NK-92 (cell line): Measurements from ENCODE around the gene CASP8.
A peak's percentile ranks its signal among the peaks of the same experiment; 100 is the strongest.

ENCODE experiments used
- DNase-seq: peaks from one replicate; lab custom pipeline; 2025; ENCODE audit not compliant: unreplicated experiment; lab: John Stamatoyannopoulos, UW

The CASP8 gene

DNA sequence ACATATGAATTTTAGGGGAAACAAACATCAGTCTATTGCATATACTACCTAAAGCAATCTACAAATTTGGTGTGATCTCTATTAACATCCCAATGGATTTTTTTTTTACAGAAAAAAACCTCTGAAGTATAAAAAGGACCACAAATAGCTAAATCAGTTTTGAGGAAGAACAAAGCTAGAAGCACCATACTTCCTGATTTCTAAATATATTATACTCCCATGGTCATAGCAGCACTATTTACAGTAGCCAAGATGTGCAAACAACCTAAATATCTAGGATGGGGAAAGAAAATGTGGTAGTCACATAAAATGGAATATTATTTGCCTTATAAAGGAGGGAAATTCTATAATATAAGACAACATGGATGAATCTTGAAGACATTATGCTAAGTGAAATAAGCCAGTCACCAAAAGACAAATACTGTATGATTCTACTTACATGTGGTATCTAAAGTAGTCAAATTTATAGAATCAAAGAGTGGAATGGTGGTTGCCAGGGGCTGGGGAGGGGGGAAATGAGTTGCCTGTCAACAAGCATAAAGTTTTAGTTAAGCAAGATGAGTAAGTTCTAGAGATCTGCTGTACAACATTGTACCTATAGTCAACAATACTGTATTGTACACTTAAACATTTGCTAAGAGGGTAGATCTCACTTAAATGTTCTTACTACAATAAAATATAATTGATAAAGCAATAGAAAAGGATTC lies 17.6 kb upstream of the CASP8 start:
- DNase-seq, result no peak

DNA sequence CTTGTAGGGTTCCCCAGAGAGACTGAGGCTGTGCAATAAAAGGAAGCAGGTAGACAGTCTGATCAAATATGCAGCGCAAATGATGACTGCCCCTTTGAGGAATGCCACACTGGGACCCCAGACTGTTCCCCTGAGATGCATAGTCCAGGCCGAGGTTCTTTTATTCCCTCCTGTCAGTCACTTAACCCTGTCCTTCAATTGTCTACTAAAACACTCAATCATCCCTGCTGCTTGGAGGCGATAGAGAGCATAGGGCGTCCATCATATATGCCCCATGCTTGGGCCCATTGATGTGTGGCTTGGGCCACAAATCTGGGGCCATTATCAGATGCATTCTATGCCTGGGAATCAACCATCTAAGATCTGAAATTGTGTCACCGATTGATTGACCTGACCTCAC lies 15.5 kb upstream of the CASP8 start:
- no peak for DNase-seq

DNA sequence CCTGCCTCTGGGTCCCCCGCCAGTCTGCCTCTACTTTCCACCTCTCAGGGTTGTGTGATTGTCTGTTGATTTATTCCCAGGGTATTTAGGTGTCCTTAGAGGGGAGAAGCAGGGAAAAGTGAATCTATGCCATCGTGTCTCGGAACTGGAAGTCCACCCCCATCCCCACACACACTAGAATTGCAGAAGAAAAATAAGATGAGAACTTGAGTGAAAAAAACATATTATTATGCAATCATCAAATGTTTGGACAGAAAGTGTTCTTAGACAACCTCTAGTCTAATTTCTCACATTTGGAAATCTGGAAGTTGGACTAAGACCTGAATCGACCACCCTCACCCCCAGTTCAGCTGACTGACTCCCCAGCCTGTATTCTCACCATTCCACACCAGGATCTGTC lies 14.1 kb upstream of the CASP8 start:
- no peak for DNase-seq

DNA sequence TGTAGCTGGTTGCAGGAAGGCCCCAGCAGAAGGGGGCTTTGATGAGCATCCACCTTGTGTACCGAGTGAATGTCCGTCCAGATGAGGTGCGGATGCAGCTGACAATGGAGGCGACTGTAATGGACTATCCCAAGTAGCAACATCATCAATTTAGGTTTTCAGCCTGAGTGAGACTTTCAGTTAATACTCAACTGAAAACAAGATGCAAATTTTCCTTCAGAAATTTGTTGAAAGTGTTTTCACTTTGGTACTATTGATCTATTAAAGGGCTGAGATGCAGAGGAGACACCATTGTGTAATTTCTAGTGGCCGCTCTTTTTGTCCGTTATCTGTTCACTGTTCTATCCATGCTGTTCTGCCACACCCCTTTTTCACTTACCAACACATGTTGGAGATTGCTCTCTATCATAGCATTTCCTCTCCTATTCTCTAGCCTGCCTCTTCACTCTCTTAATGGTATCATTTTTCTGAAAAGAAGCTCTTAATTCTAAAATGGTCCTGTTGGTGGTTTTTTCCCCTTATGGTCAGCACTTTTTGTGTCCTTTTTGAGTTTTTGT lies 12.0 kb upstream of the CASP8 start:
- no peak for DNase-seq

DNA sequence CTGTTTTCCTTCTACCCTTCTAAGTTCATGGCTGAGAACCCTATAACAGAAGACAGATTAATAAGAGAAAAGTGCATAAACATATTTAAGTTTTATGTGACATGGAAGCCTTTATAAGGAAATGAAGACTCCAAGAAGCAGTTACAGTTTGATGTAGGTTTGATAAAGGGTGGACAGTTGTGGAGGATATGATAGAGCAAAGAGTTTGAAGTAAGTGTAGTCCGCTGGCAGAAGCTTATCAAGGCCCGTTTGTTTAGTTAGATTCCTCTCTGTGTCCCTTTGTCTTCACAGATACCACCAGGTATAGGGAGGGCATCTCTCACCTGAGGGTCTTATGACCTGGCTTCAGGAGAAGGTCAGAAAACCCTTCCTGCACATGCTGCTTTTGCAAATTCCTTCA lies 10.4 kb upstream of the CASP8 start:
- no peak for DNase-seq

DNA sequence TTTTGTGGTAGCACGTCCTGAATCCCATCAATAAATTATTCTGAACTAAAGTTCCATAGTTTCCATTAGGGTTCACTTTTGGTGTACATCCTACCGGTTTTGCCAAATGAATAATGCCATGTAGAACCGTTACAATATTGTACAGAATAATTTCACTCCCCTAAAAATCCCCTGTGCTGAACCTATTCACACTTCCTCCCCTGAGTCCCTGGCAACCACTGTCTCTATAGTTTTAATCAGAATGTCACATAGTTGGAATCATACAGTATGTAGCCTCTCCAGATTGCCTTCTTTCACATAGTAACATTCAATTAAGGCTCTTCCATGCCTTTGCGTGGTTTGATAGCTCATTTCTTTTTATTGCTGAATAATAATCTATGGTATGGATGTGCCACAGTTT lies 9.6 kb upstream of the CASP8 start:
- no peak for DNase-seq

DNA sequence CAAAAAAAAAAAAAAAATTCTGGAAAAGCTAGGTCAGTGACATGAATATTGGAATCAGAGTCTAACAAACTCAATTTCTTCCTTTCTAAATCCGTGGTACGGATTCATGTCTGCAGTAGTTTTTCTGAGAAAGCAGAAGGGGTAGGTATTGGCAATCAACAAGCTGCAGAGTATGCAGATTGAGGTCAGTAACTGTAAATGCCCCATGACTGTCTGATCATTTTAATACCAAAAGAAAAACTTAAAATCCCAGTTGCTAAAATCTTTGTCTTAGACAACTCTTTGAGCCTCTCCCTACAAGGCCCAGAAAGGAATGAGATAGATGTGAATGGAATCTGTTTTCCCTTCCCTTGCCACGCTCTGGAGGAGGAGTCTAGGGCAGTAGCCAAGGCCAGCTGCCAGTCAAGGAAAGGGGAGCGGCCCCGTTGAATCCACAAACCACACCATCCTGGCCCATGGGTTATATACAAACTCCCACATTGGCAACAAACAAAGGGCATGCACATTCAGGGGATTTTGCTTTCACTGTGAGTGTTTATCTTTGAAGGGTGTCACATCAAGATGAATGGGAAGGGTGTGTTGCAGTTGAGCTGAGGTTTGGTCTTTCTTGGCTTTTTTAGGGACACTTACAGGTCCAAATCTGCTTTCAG lies 6.1 kb upstream of the CASP8 start:
- DNase-seq, result no peak

DNA sequence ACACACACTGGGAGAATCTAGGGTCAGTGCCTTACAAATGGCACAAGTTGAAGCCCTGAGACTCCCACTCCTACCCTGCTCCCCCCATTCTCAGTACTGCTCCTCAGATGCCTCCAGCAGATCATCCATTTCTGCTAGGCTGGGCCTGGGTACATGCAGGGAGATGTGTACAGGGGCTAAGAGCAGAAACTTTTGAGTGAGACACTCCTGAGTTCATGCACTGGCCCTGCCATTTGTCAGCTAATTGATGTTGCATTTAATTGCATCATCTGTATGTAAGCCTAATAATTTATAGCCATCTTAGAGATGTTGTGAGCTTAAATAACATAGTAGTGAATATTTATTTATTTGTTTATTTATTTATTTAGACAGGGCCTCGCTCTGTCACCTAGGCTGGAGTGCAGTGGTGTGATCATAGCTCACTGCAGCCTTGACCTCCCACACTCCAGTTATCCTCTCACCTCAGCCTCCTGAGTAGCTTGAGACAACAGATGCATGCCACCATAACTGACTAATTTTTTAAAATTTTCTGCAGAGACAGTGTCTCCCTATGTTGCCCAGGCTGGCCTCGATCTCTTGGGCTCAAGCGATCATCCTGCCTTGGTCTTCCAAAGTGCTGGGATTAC lies 4.8 kb upstream of the CASP8 start:
- DNase-seq, result no peak

DNA sequence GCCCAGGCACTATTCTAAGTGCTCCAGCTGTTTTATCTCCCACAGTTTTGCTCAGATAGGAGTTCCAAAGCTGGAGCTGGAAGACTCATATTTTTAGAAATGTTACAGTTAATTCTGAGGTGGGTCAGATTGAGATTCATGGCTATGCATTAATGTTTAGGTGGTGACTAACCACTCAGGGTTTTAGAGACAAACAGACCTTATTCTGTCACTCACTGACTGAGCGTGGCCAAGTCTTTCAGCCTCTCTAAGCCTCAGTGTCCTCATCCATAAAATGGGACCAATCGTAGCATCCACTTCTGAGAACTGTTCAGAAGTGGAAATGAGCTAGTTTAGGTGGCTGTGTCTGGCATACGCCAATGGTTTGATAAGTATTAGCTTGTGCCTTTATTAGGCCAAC lies 4.3 kb upstream of the CASP8 start:
- no peak for DNase-seq

DNA sequence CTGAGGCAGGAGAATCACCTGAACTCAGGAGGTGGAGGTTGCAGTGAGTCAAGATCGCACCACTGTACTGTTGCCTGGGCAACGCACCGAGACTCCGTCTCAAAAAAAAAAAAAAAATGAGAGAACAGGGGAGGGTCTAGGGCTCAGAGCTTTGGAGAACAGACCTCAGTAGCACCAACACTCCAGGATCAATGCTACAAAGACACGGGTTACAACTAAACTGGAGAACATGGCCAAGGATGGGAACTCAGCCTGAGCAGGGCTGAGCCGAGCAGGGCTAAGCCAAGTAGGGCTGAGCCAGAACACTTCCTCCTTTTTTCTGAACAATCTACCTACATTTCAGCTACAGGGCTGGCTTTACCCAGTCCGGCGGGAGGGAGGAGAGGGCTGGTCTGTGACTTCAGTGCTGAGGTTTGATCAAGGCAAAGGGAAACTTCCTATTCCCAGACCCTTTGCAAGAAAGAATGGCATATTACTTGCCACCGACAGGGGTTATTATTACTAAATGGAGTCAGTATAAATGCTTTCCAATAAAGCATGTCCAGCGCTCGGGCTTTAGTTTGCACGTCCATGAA lies 2.9 kb upstream of the CASP8 start:
- no peak for DNase-seq

DNA sequence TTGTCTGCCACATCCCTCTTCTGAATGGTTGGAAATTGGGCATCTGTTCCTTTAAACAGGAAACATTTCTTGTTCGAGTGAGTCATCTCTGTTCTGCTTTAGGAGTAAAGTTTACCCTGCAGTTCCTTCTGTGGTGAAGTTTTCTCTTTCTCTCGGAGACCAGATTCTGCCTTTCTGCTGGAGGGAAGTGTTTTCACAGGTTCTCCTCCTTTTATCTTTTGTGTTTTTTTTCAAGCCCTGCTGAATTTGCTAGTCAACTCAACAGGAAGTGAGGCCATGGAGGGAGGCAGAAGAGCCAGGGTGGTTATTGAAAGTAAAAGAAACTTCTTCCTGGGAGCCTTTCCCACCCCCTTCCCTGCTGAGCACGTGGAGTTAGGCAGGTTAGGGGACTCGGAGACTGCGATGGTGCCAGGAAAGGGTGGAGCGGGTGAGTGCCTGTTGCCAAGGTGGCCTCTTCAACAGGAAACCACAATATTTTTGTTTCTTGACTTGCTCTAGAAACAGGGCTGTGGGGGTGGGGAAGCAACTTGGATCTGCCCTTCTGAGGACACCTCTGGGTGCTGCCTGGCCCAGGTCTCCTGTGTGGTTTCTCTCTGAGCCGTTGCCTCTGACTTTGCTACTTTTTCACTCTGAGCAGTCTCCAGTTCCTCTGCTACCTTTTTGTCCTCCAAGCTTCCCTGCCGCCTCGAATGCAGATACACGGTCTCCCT lies 2.2 kb upstream of the CASP8 start:
- peak; percentile 86 for DNase-seq

DNA sequence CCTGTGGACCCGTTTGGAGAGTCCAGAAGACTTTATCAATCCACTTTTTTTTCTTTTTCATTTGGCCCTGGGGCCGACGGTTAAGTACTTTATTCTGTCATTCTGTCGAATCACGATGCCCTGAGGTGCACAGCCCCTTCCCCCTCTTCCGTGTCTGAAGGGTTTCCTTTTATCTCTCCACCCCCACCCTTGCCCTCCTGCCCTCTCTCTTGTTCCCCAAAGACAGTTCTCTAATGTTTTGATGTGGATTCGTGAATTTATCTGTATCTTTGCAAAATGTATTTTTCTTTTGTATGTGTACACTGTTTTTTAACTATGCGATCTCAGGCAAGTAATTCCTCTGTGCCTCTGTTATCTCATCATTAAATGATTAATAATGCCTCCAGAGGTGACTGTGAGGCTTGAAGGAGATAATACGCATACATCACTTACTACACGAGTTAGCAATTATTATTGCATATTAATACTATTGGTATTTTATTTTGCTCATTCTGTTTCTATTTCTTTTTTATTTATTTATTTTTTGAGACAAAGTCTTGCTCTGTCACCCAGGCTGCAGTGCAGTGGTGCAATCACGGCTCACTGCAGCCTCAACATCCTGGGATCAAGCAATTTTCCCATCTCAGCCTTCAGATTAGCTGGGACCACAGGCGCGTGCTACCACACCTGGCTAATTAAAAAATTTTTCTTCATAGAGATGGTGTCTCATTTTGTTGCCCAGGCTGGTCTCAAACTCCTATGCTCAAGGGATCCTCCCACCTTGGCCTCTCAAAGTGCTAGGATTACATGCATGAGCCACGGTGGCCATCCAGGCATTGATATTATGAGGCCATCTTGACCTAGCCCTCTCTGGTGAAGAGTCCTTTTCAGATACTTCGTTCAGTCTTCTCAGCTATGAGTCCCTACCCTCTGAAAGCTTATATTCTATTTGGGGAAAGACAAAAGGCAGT lies 1.4 kb upstream of the CASP8 start:
- DNase-seq, result no peak

DNA sequence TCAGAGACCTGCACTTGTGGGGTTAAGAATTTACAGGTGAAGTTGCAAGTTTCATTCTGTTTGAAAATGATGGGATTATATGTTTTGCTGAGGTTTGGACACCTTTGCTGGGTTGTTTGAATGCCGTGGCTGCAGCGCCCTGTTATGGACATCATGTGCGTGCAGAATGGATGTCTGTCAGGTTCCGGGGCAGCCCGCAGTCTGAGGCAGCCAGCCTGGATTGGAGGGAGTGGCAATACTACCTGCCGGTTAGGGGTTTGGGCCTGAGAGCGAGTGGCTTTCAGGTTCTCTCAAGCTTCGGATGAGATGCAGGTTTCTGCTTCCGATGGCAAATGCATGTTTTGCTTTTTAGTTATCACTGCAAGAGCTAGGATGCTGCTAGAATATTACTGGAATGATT lies 1.1 kb downstream of the CASP8 start:
- DNase-seq, result no peak

DNA sequence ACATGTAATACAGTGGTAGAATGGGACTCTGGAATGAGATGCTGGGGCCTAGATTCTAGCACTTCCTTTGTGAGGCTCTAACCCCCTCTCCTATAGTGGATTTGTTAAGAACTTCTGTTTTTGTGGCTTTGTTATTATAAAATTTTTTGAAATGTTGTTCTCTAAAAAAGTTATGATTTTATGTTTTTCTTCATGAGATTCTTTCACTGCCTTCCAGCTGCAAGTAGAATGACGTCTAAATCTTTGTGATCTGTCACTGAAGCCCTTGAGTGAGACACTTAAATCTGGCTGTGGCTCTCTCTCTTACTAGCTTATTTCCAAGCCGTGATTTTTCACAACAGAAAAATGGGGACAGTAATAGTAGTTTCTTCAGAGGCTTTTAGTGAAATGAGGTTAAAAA lies 1.6 kb downstream of the CASP8 start:
- no peak for DNase-seq

DNA sequence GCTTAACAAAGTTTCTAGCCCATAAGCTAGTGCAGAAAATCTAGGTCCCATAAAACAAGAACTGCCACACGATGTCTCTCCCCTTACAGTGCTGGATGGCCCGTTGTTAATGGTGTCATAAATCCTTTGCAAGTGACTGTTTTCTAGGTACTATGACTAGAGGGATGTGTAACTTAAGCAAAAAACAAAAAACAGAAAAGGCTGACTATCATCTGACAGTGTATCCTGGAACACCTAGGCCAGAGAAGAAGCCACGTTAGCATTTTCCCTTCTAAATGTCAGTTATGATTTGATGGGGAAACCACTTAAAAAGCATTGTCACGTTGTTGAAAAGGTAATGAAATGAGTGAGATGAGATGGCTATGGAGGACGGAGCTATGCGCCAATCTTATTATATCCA lies 2.4 kb downstream of the CASP8 start:
- no peak for DNase-seq

DNA sequence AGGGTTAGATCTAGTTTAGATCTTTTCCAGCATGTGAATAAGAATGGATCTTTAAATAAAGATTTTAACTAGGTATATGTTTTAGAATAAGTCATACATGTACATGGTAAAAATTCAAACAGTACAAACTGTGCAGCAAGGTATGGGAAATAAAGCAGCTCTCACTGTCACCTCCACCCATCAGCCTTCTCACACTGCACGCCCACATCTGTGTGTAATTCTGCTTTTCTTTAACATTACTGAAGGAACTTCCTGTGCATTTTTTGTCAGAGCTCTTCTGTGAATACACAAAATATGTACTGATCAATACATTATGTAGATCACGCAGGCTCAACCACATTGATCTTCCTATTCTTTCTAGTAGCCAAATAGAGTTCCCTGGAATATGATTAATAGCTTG lies 3.4 kb downstream of the CASP8 start:
- DNase-seq, result no peak

DNA sequence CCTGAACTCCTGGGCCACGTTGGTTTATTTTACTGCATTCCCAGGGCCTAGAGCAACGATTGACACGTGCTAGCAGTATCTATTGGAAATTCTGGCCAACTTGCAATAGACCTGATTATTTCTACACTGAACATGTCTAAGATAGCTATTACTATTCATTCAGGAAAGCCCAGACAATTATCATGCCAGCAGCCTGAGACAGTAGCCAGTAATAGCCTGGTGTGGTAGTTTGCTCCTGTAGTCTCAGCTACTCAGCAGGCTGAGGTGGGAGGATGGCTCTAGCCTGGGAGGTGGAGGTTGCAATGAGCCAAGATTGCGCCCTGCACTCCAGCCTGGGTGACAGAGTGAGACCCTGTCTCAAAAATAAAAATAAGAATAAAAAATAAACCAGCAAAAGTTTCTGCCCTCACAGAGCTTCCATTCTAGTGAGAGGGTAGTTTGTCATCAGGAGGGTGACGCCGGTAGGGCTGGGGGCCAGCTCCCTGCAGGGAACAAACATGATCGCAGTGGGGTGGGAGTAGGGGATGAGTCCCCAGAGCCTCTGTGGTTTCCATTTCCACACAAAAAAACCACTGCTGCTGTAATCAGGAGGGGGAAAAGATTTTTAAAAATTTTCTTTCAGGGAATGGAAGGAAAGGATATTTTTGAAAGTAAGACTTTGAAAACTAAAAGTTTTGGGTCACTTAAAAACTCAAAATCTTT lies 4.3 kb downstream of the CASP8 start:
- no peak for DNase-seq

DNA sequence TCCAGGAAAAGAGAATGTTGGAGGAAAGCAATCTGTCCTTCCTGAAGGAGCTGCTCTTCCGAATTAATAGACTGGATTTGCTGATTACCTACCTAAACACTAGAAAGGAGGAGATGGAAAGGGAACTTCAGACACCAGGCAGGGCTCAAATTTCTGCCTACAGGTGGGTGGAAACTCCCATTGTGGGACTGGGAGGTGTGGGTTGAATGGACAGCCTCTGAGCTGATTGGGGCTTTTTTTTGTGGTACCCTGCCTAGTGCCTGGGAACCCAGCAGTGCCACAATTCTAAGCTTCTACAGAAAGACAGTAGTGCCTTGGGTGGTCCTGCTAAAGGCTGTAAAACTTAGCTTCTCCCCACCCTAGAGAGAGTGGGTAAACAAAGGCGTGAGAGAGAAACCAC lies 6.3 kb downstream of the CASP8 start:
- no peak for DNase-seq

DNA sequence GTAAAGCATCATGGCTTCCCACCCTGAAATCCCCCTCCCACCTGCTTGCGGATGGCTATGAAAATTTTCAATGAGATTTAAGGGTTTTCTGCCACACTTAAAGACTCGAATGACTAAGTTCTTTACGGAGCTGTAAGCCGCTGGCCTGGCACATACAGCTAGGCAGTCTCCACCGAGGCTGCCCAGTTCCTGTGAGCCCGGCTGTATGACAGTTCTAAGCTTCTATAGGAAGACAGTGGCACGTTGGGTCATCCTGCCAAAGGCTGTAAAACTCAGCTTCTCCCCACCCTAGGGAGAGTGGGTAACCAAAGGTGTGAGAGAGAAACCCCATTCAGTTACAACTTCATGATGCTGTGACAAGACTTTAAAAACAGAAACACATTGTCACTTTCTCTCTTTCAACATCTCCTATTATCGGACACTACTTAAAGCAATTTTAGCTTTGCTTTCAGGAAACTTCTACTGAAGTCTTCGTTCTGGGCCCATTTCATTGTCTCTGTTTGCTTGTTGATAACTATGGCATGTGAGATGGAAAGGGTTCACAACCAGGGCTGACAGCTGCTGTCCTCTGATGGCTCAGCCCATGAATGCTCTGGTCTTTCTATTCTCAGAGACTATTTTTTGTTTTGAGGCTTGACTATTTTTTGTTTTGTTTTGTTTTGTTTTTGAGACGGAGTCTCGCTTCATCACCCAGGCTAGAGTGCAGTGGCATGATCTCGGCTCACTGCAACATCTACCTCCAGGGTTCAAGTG lies 7.1 kb downstream of the CASP8 start:
- DNase-seq, result no peak
